HG03565 (cell line): ENCODE data around the gene CLTRN.
A peak's percentile ranks its signal among the peaks of the same experiment; 100 is the strongest.
"Not testable (repeated sequence)": the region's sequence is repeated elsewhere in the genome, so short reads cannot be mapped to it uniquely, and the experiment has no call there.

Experiments used
- ATAC-seq: cut with Tn5 transposase; IDR thresholded peaks from one replicate; pipeline ENCODE4 v1.9.1; 2021; ENCODE audit warnings: mild to moderate bottlenecking, moderate library complexity; ENCODE audit not compliant: unreplicated experiment

Gene CLTRN

GRCh38 chrX:15664487-15665444 lies at the start of gene CLTRN:
Gene CLTRN, minus strand, starts transcription at chrX:15664805. Its CDS starts 30 bp downstream, at chrX:15664775.
- no peak for ATAC-seq

DNA sequence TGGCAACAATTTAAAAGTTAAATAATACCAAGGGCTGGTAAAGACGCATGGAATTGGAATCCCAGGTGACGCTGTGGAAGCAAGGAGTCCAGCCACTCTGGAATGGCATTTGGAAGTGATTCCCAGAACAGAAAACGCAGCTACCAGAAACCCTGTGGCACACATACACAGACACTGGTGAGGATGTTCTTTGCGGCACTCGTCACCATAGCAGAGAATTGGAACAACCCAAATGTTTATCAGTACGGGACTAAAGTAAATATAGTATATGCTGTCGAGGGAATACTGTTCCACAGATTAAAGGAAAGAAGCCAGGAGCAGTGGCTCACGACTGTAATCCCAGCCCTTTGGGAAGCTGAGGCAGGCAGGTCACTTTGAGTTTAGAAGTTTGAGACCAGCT lies 39.7 kb upstream of the CLTRN start:
- not testable (repeated sequence) for ATAC-seq

DNA sequence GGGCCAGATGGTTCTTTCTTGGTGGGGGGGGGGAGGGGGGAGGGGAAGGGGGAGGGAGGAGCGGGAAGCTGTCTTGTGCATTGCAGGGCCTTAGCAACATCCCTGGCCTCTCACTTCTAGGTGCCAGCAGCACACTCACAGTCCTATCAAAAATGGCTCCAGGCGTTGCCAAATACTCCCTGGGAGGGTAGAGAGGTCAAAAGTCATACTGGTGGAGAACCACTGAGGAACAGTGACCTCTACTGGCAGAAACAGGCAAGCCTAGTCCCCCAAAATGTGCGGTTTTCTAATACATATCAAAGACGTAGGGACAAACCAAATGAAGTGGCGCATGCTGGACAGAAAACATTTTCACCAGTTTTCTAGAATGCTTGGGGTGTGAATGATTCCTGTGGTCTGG lies 39.2 kb upstream of the CLTRN start:
- ATAC-seq = not testable (repeated sequence)

GRCh38 chrX:15702488-15703371 lies 38.1 kb upstream of the CLTRN start:
- no peak for ATAC-seq

- ATAC-seq = no peak
Observed at GRCh38 chrX:15696516-15696915, 31.9 kb upstream of the CLTRN start.

- ATAC-seq = no peak
Observed at GRCh38 chrX:15694941-15695451, 30.4 kb upstream of the CLTRN start.

DNA sequence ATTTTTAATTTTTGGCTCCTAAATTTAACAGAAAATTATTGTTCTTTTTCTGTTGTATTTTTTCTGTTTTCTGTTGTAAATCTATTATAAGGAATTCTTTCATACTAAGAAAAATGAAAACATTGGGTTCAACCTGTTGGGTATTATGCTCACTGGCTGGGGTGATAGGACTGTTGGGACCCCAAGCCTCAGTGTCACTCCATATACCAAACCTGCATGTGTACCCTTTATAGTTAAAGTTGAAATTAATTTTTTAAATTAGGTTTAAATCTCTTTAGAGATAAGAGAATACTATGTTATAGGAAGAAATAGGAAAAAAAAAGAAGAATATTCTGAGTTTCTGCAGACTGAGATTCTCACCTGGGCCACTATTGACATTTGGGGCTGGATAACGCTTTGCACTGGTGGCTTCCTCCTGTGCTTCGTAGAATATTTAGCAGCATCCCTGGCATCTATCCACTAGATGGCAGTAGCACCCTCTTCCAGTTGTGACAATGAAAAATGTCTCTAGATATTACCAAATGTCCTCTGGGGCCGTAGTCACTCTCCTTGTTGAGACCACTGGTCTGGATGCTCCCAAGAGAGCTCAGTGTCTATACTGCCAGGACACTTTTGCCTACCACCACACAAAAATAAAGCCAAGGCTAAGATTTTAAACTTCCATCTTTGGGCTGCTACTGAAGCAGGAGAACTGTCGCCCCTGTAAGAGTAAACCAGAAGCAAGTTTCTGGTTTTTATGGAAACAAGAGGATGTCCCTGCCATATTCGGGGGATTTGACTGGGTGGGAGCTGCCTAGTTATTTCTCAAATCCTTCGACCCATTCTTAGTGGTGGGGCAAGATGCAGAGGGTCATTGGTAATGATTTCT lies 22.4 kb upstream of the CLTRN start:
- peak; percentile 56 for ATAC-seq

DNA sequence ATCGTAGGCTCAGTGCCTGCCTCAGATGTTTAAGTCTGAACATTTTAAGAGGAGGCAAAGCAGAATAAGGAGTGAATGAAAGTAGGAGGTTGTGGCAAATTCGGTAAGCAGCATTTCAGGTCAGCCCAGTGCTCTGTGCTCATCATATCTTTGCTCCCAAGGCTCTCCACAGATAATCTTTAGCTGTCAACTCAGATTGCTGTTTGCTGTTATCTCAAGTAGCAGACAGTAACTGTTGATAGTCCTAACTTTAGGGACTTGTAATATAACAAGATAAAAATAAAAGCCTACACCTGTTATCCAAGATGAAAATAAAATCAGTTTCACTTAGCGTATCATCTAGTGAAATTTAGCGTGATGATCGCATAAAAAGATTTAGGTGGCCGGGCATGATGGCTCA lies 18.6 kb upstream of the CLTRN start:
- no peak for ATAC-seq

DNA sequence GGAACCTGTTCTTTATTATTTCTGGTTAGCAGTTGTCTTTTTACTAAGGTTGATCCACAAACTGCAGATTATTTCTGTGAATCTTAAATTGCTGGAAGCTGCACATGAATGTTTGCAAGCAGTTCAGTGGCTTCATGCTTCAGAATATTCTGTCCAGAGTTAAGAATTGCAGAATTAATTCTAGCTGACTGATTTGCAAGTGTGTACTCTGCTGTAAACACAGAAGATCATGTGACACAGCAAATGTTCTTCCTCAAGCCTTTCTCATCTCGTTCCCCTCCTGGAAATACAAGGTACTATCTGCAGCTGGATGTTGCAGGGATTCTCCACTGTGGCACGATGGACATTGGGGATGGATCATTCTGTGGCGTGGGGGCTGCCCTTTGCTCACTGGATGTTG lies 16.8 kb upstream of the CLTRN start:
- no peak for ATAC-seq

DNA sequence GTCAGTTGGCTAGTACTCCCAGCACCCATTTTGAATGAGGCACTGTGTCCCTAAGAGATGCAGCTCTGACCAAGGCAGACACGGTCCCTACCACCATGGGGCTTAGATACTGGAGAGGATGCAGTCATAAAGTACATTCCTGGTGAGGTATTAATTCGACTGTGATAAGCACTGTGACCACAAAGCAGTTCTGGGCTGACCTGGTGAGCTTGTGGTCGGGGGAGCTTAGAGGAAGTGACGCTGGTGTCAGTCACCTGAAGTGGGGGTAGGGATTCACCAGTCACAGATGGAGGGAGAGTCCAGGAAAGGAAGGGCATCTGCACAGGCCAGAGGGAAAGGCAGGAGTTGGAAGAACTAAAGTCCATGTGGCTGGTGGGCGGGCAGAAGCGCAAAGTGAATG lies 15.8 kb upstream of the CLTRN start:
- no peak for ATAC-seq

DNA sequence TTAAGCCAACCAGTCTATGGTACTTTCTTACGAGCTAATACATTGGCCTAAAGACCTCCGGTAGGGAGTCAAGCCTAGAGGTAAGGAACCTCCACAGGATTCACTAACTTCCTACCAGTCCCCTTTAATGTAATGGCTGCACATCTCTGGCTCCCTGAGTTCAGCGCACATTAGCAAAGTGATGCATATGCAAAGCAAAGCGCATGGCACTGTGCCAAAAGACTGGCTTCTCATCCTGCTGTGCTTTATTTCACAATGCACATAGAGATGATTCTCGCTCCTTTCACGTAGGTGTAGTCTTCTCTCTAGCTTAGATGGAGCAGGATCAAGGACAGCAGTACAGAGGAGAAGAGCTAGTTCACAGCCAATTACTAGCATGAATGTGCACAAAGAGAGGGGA lies 14.6 kb upstream of the CLTRN start:
- no peak for ATAC-seq

DNA sequence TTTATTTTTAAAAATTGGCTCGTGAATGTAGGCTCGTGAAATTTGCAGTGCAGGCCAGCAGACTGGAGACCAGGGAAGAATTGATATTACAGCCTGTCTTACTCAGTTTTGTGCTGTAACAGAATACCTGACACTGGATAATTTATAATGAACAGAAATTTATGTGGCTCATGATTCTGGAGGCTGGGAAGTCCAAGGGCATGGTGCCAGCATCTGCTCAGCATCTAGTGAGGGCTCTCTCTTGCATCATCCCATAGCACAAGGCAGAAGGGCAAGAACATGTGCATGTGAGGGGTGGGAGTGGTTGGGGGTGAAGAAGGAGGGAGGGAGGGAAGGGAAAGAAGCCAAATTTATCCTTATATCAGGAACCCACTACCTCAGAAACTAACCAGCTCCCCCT lies 13.7 kb upstream of the CLTRN start:
- no peak for ATAC-seq

GRCh38 chrX:15676886-15677285 lies 12.3 kb upstream of the CLTRN start:
- ATAC-seq = no peak

DNA sequence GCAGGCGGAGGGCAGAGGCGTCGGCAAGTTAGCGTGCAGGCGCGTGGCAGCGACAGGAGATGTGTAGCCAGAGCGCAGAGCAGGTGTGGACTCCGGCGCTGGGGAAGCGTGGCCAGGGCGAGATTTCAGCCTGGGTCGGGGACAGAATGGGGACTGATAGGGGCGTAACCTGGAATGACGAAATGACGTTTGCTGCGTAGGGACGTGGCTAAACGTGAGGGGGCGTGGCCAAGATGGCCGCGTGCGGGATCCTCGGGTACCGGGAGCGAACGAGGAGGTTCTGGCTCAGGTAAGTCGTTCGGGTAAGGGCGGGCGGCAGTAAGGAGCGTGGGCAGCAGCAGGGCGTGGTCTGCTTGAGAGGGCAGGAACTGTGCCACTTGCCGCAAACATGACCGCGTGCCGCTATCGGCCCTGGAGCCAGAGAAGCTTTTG lies 10.9 kb upstream of the CLTRN start:
- ATAC-seq = peak; percentile 49

- peak; percentile 81 for ATAC-seq
Observed at GRCh38 chrX:15674841-15675489, 10.4 kb upstream of the CLTRN start.

GRCh38 chrX:15674514-15674840 lies 9.9 kb upstream of the CLTRN start:
- no peak for ATAC-seq

- ATAC-seq = no peak
Observed at GRCh38 chrX:15673970-15674369, 9.4 kb upstream of the CLTRN start.

DNA sequence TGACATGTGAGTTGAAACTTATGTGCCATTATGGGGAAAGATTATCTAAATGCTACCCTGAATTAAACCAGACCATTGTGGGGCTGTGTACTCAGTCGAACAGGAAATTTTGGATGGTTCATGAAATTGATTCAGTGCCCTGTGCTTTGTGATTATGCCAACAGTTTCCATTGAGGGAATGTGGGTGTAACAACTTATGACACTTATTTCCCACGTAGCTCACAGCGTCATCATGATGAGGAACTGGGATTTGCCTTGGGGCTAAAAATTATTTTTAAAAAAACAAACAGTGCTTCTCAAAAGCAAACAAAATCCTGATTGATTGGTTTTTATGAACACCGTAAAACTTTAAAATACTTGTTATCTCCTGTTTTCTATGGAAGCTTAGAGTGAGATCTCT lies 8.3 kb upstream of the CLTRN start:
- ATAC-seq = no peak

GRCh38 chrX:15663439-15663838 lies 1.2 kb downstream of the CLTRN start:
- ATAC-seq = no peak

DNA sequence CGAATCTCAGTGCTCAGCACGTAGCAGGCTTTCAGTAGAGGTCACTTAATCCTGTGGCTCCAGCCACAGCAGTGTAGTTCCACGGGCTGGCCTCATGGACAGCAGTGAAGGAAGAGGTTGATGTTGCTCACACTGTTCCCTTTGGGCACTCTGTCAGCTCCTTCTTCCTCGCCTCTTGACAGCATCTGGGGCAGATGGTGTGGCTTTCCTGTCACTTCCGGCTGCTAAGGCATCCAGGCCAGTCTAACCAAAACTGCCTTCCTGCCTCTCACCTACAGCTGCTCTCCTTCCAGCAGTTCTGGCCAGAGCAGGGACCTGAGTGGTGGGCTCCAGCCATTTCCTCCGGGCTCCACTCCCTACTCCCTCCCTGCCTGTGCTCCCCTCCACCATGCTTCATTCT lies 9.8 kb downstream of the CLTRN start:
- not testable (repeated sequence) for ATAC-seq
